Measurements from ENCODE around the gene SGF29. TPM values are rescaled to one million over a fixed set of nuclear protein-coding genes. Genes with fewer than 3 reads are reported as not detected.

The SGF29 gene
- total and polyA plus RNA-seq, 9 of the 15 experiments (the other 6 are each of a cell fraction or from before 2014, with no cell fraction given) = 2.6 to 36.1 (median 21.2) TPM

DNA sequence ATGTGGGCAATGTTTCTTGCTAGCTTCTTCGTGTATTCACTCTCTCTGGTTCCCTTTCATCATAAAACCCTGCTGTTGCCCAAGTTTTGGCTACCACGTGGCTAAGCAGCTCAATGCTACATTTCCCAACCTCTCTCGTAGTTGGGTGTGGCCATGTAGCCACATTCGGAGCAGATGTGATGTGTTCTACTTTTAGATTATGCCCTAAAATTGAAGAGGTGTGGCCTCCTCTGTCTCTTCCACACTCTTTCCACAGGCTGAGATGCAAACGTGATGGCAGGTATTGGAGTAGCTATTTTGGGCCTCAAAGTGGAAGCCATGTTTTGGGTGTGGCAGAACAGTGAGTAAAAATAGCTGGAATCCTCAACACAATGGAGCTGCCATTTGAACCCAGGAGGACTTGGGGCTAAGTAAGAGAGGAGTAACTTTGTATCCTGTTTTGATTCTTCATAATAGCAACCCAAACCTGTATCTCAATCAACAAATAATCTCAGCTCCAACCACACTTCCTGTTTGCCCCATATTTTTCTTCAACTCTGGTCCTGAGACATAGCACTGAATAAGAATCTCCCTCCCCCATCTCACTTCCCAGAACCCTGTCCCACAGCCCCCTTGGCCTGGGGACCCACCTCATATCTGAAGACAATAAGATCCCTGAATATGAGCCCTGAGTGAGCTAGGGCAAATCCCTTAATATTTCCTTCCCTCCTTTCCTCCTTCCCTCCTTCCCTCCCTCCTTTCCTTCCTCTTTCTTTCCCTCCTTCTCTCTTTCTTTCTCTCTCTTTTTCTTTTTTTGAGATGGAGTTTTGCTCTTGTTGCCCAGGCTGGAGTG lies 19.0 kb upstream of the SGF29 start:
- WGBS (ENCODE audit: insufficient coverage, low coverage, missing lambda C conversion rate) = 33% methylated on average over 5 of the region's 5 CpGs
- no peaks in the 10 kb centered on the region for H3K9me3 ChIP-seq (replicated peaks; ENCODE audit: control insufficient read depth, insufficient read depth, low read depth, low read length)
- no peak overlapping the region for H3K4me3 ChIP-seq
- H3K27ac ChIP-seq (ENCODE audit: extremely low read depth, low read depth, low read length) = no peak overlapping the region
- in situ Hi-C loops (cut with MboI) = loop anchor here (25.0 kb wide), 2 partner anchors 178 to 953 kb away; partner anchors contain the start of gene EIF3C
- ChIA-PET CTCF (ENCODE audit: low intra/inter-chr PET ratio) (no interaction called here), POLR2A (no interaction called here)
- intact Hi-C loops (cut with micrococcal nuclease) = no loop called here
- no peak for FAIRE-seq
- BruUV-seq (replicated peaks) = no TSS peak
- peaks cover 11 to 14% of the 10 kb centered on the region in 2 experiments; a peak in 3 of 5 replicates for H3K4me1 ChIP-seq (replicated peaks in 1 of 2; ENCODE audit: control insufficient read depth in 2 of 2, insufficient read depth in 2 of 2, low read length in 2 of 2)
- H3K9ac ChIP-seq (ENCODE audit: insufficient read depth in 1 of 2, low read depth in 2 of 2, low read length in 2 of 2) = no peak overlapping the region
- no peaks in the 10 kb centered on the region for H3K27me3 ChIP-seq (ENCODE audit: control insufficient read depth in 2 of 2, insufficient read depth in 2 of 2, low read length in 2 of 2)
- no peak for ATAC-seq
- DNase-seq (ENCODE audit: extremely low read depth in 1 of 4, low spot score in 3 of 4) = no peak
- no peaks in the 10 kb centered on the region for H3K36me3 ChIP-seq (ENCODE audit: control insufficient read depth, insufficient read depth, low read length)
- no peaks in the 10 kb centered on the region for H3K9me1 ChIP-seq (ENCODE audit: control insufficient read depth, insufficient read depth, low read length)
- no peaks in the 10 kb centered on the region for H3K79me2 ChIP-seq (ENCODE audit: control insufficient read depth, insufficient read depth, low read length)
- peak overlapping the region; percentile 13 for H3K4me2 ChIP-seq (ENCODE audit: insufficient read depth, low read length)
- no peaks in the 10 kb centered on the region for H4K20me1 ChIP-seq (replicated peaks; ENCODE audit: control insufficient read depth, insufficient read depth, low read length)
- H2AFZ ChIP-seq (ENCODE audit: low read depth, low read length) = peak overlapping the region; percentile 79
- TF ChIP-seq HDGF (IDR thresholded peaks at IDR 0.05) (no peak), DIDO1 (tag; IDR thresholded peaks at IDR 0.05; ENCODE audit: low read depth) (no peak), DEAF1 (CRISPR knock-in tag; IDR thresholded peaks at IDR 0.05) (no peak; the same call in 1 of the 2 replicates), HOXB6 (CRISPR knock-in tag; IDR thresholded peaks at IDR 0.05; ENCODE audit: borderline replicate concordance) (no peak), ZNF184 (CRISPR knock-in tag; IDR thresholded peaks at IDR 0.05) (no peak), CEBPB (tag; IDR thresholded peaks at IDR 0.05) (peak; percentile 86), CBX3 (IDR thresholded peaks at IDR 0.05; ENCODE audit: borderline replicate concordance in 1 of 2, low read length in 2 of 2) (peak in 1 of 2 experiments; percentile 64; a peak in 2 of 3 replicates), FOXJ2 (tag; IDR thresholded peaks at IDR 0.05) (0 out of 2 replicates have a peak, but pooled peaks have one; percentile 35), SMARCA5 (IDR thresholded peaks at IDR 0.05) (0 out of 2 replicates have a peak, but pooled peaks have one; percentile 56), MAX (CRISPR knock-in tag; IDR thresholded peaks at IDR 0.05) (peak; percentile 46; the same call in 1 of the 2 replicates), NR4A1 (CRISPR knock-in tag; IDR thresholded peaks at IDR 0.05) (no peak), NR4A1 (tag; IDR thresholded peaks at IDR 0.05) (no peak), L3MBTL2 (IDR thresholded peaks at IDR 0.05) (peak; percentile 65), CSDE1 (IDR thresholded peaks at IDR 0.05) (no peak), YY1 (IDR thresholded peaks at IDR 0.05; ENCODE audit: borderline replicate concordance in 1 of 3, control insufficient read depth in 1 of 3, extremely low read depth in 1 of 3, insufficient read depth in 3 of 3, insufficient read length in 1 of 3, insufficient replicate concordance in 2 of 3, low read depth in 1 of 3, low read length in 2 of 3) (peak; percentile 7 to 83 (median 48)), ZNF76 (CRISPR knock-in tag; IDR thresholded peaks at IDR 0.05; ENCODE audit: borderline replicate concordance) (0 out of 2 replicates have a peak, but pooled peaks have one; percentile 47), MAFF (IDR thresholded peaks at IDR 0.05; ENCODE audit: low read length) (no peak), NBN (IDR thresholded peaks at IDR 0.05; ENCODE audit: low read depth) (no peak), RCOR1 (IDR thresholded peaks at IDR 0.05; ENCODE audit: borderline replicate concordance in 1 of 2, low read depth in 2 of 2, low read length in 2 of 2) (no peak)
- TF ChIP-seq, protein P1, sequence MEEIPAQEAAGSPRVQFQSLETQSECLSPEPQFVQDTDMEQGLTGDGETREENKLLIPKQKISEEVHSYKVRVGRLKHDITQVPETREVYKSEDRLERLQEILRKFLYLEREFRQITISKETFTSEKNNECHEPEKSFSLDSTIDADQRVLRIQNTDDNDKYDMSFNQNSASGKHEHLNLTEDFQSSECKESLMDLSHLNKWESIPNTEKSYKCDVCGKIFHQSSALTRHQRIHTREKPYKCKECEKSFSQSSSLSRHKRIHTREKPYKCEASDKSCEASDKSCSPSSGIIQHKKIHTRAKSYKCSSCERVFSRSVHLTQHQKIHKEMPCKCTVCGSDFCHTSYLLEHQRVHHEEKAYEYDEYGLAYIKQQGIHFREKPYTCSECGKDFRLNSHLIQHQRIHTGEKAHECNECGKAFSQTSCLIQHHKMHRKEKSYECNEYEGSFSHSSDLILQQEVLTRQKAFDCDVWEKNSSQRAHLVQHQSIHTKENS (CRISPR knock-in tag; IDR thresholded peaks at IDR 0.05) = 0 out of 2 replicates have a peak, but pooled peaks have one; percentile 14
